ENCODE results near the gene CALCB.

Gene CALCB

DNA sequence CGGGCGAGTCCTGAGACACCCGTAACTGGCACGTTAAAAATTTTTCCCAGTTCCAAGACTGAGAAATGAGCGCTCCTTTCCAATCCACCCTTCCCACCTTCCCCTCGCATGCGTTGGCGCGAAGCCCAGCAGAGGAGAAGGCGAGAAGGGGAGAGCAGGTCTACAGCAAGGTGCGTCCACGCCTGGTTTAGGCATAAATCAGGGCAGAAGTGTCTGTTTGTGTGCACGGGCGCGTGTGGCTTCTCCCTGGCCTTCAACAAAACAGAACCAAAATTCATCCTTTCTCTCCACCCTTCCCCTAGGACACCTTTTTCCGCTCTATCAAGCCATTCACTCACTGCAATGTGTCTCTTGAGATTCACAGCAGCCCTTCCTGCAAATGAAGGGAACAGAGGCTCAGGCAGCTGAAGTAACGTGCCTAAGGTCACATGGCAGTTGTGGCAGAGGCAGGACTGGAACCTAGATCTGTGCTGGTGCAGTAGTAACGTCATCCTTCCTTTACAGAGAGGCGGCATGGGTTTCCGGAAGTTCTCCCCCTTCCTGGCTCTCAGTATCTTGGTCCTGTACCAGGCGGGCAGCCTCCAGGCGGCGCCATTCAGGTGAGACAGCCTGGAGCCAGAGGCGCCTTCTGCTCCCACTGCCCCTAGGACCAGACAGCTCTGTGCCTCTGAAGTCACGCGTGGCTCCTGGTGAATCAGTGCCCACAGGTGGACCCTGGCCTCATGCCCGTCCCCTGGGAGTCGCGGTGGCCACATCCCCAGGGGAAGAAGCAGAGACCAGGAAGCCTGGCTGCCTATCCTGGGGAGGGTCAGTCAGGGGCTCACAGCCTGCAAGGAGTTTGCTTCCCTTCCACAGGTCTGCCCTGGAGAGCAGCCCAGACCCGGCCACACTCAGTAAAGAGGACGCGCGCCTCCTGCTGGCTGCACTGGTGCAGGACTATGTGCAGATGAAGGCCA, 1.1 kb downstream of the CALCB start:
- in situ Hi-C loops (cut with MboI; ENCODE audit: low sequenced_read_pairs, unreplicated experiment) = no loop called here
- peak; percentile 73 for DNase-seq (ENCODE audit: low spot score)
- peak; percentile 86 for TF ChIP-seq CTCF (IDR thresholded peaks at IDR 0.05; ENCODE audit: borderline replicate concordance, control extremely low read depth, extremely low read depth, insufficient read depth, missing control alignments)

DNA sequence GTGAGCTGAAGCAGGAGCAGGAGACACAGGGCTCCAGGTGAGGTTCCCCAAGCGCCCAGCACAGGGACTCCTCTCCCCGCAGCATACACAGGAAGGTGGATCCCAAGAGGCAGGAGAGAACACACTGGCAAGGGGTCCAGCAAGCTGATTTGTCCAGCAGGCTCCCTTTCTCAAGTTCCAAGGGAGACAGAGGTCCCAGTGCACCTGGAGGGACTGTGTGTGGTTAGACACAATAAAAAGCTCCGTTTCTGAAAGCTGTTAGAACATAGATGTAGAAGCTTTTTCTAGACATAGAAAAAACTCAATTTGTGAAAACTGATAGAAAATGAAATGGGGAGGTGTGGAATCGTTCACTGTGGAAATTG, 1.8 kb downstream of the CALCB start:
- TF ChIP-seq CTCF (IDR thresholded peaks at IDR 0.05; ENCODE audit: borderline replicate concordance, control extremely low read depth, extremely low read depth, insufficient read depth, missing control alignments) = no peak
- DNase-seq (ENCODE audit: low spot score) = no peak
- in situ Hi-C loops (cut with MboI; ENCODE audit: low sequenced_read_pairs, unreplicated experiment) = no loop called here

DNA sequence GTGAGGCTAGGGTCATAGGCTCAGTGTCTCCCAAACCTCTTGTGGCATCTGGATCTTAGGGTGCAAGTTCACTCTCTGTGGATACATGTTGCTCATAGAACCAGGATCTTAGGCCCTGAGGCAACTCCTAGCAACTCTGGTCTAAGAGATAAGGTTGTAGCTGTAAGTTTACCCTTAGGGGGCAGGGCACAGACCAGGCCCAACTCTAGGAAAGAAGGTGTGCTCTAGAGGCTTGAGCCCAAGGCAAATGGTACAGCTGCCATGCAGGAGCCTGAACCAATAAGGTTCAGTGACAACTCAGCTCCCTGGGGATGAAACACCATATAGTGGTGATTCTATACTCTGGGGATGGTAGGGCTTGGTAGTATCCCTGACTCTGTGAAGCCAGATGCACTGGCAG, 17.8 kb downstream of the CALCB start:
- in situ Hi-C loops (cut with MboI; ENCODE audit: low sequenced_read_pairs, unreplicated experiment) = no loop called here
- no peak for DNase-seq (ENCODE audit: low spot score)
- TF ChIP-seq CTCF (IDR thresholded peaks at IDR 0.05; ENCODE audit: borderline replicate concordance, control extremely low read depth, extremely low read depth, insufficient read depth, missing control alignments) = no peak

DNA sequence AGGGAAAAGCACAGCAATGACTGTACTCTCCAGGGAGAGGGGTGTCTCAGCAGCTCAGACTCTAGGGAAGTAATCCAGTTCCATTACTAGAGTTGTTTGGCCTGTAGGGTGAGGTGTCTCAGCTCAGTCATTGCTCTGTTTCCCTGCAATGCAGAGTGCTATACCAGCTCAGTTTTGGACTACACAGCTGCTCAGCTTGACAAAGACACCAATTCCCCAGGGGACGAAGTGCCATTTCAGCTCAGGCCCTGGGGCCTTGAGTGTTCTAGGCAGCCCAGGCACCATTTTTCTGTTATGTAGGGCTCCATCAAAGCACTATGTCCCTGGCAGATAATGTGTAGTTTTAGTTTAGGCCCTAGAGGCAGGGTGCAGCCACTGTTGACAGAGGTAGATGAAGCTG, 18.2 kb downstream of the CALCB start:
- in situ Hi-C loops (cut with MboI; ENCODE audit: low sequenced_read_pairs, unreplicated experiment) = no loop called here
- DNase-seq (ENCODE audit: low spot score) = no peak
- TF ChIP-seq CTCF (IDR thresholded peaks at IDR 0.05; ENCODE audit: borderline replicate concordance, control extremely low read depth, extremely low read depth, insufficient read depth, missing control alignments) = no peak

- no peak for DNase-seq (ENCODE audit: low spot score)
- in situ Hi-C loops (cut with MboI; ENCODE audit: low sequenced_read_pairs, unreplicated experiment) = no loop called here
- no peak for TF ChIP-seq CTCF (IDR thresholded peaks at IDR 0.05; ENCODE audit: borderline replicate concordance, control extremely low read depth, extremely low read depth, insufficient read depth, missing control alignments)
These were observed 20.0 kb downstream of the CALCB start for GRCh38 chr11:15093432-15093831.

DNA sequence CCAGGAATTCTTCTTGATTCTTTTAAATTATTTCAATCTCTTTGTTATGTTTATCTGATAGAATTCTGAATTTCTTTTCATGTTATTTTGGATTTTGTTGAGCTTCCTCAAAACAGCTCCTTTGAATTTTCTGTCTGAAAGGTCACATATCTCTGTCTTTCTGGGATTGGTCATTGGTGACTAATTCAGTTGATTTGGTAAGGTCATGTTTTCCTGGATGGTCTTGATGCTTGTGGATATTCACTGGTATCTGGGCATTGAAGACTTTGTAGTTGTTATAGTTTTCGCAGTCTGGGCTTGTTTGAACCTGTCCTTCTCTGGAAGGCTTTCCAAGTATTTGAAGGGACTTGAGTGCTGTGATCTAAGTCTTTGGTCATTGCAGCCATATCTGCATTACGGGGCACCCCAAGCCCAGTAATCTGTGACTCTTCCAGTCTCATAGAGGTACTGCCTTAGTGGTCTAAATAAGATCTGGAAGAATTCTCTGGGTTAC, 22.4 kb downstream of the CALCB start:
- DNase-seq (ENCODE audit: low spot score) = no peak
- in situ Hi-C loops (cut with MboI; ENCODE audit: low sequenced_read_pairs, unreplicated experiment) = no loop called here
- TF ChIP-seq CTCF (IDR thresholded peaks at IDR 0.05; ENCODE audit: borderline replicate concordance, control extremely low read depth, extremely low read depth, insufficient read depth, missing control alignments) = no peak

All from GM13976 (cell line).